ACC112 (cell line): ENCODE measurements around the gene ST6GAL1.

ENCODE experiments used
- H2AFZ ChIP-seq: fragments of 200-600 bp; sonication (generic); one replicate; pipeline ENCODE4 v1.6.0; 2017; ENCODE audit warnings: antibody characterized with exemption, low read length; ENCODE audit not compliant: unreplicated experiment
- H3K27ac ChIP-seq: fragments of 200-600 bp; sonication (generic); 2 replicates; pipeline ENCODE4 v1.5.1; 2014; ENCODE audit warnings: low read depth, mild to moderate bottlenecking, antibody characterized with exemption, low read length, moderate library complexity
- H3K27me3 ChIP-seq: fragments of 200-600 bp; sonication (generic); 2 replicates; pipeline ENCODE4 v1.6.1; 2014; ENCODE audit warnings: mild to moderate bottlenecking, antibody characterized with exemption, low read length, moderate library complexity, mixed read lengths; ENCODE audit not compliant: insufficient read depth
- H3K36me3 ChIP-seq: fragments of 200-600 bp; sonication (generic); 2 replicates; pipeline ENCODE4 v1.6.1; 2016; ENCODE audit warnings: mild to moderate bottlenecking, antibody characterized with exemption, low read length, moderate library complexity, mixed read lengths; ENCODE audit not compliant: insufficient read depth
- H3K4me1 ChIP-seq: fragments of 200-600 bp; sonication (generic); one replicate; pipeline ENCODE4 v1.6.1; 2016; ENCODE audit warnings: low read length, mixed read lengths; ENCODE audit not compliant: insufficient read depth, unreplicated experiment, control insufficient read depth
- H3K4me3 ChIP-seq: fragments of 200-600 bp; sonication (generic); 2 replicates; pipeline ENCODE4 v1.5.1; 2014; ENCODE audit warnings: mild to moderate bottlenecking, low read depth, low read length
- H3K79me2 ChIP-seq: fragments of 200-600 bp; sonication (generic); one replicate; pipeline ENCODE4 v1.6.0; 2016; ENCODE audit warnings: low read length; ENCODE audit not compliant: control insufficient read depth, unreplicated experiment, insufficient read depth

Gene ST6GAL1

DNA sequence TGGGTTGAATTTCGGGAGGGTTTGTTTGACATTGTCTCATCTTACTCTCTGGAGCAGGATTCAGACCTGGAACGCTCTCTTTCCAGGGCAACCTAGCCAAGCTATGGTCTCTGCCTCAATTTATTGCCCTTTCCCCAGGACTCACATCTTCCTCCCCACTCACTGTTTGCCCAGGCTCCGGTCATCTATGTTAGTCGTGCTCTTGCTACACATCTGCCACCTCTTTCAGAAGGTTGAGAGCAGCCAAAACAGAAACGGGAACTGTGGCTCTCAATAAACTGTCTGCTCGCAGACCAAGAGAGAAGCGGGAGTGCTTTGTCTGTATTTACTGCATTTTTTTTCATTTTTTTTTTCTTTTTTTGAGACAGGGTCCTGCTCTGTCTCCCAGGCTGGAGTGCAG lies 81.6 kb downstream of the ST6GAL1 start:
- H3K36me3 ChIP-seq, result no peaks in the 10 kb centered on the region
- no peaks in the 10 kb centered on the region for H3K27me3 ChIP-seq
- no peaks in the 10 kb centered on the region for H3K79me2 ChIP-seq
- no peak overlapping the region for H3K27ac ChIP-seq
- no peak overlapping the region for H3K4me3 ChIP-seq
- no peak overlapping the region for H2AFZ ChIP-seq
- peaks cover 14% of the 10 kb centered on the region for H3K4me1 ChIP-seq

DNA sequence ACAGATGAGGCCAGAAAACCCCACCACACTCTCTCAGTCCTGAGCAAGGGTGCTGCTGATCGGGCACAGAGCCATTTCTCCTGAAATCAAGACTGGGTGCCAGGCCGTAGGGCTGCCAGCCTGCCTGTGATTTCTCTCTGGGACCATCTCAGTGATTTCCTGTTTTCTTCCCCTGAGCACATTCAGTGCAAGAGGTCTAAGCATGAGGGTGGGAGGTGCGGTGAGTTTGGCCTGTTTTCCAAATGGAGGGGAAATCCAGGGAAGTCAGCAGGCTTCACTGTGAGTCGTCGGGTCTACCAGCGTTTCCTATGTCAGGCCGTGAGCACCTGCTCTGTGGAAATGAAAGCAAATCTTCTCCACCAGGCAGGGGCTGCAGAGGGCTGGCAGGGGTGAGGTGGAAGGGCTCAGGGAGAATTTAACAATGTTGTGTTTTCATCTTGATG lies 82.3 kb downstream of the ST6GAL1 start:
- Histone ChIP-seq H2AFZ (no peak overlapping the region), H3K4me3 (peak overlapping the region; percentile 17; the same call in 1 of the 2 replicates), H3K36me3 (no peaks in the 10 kb centered on the region), H3K27me3 (no peaks in the 10 kb centered on the region), H3K27ac (no peak overlapping the region), H3K79me2 (no peaks in the 10 kb centered on the region), H3K4me1 (peaks cover 14% of the 10 kb centered on the region)

DNA sequence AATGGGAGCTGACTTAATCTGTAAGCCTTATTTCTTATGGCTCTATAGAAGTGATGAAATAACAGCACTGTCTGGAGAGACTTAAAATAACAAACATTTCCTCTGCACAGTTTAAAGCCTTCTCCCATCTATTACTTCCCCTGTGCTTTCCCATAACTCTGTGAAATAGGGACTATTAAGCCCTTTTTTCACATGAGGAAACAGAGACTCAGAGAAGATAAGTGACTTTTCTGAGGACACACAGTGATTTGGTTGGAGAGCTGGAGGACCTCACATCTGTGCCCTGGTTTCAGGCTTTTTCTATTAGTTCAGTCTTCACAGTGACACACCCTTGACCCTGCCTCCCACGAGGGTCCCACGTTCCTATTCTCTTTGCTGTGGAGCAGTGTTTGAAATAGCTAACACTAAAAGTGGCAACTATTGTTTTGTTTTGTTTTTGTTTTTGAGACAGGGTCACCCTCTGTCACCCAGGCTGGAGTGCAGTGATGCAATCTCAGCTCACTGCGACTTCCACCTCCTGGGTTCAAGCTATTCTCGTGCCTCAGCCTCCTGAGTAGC lies 82.9 kb downstream of the ST6GAL1 start:
- H3K27ac ChIP-seq, result no peak overlapping the region
- no peak overlapping the region for H3K4me3 ChIP-seq
- H3K27me3 ChIP-seq, result no peaks in the 10 kb centered on the region
- peaks cover 14% of the 10 kb centered on the region for H3K4me1 ChIP-seq
- no peaks in the 10 kb centered on the region for H3K79me2 ChIP-seq
- H3K36me3 ChIP-seq, result no peaks in the 10 kb centered on the region
- H2AFZ ChIP-seq, result no peak overlapping the region

DNA sequence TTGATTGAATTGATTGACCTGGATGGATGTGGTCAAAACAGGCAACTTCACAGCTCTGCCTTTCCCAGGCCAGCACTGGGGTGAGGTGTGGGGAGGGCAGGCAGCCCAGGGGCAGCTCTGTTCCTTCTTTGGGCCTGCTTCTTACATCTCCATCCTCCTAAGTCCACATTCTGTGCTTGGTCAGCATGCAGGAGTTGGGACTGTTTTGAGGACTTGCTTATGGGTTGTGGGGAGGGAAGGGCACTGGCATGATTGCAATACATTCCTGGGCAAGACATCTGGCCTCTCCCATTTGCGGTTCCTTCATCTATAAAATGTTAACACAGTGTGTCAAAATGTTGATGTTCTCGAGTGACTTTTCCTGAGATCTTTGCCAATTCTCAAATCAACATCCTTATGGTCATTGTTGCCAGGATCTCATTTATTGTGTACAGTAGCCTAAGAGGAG lies 84.1 kb downstream of the ST6GAL1 start:
- no peaks in the 10 kb centered on the region for H3K36me3 ChIP-seq

DNA sequence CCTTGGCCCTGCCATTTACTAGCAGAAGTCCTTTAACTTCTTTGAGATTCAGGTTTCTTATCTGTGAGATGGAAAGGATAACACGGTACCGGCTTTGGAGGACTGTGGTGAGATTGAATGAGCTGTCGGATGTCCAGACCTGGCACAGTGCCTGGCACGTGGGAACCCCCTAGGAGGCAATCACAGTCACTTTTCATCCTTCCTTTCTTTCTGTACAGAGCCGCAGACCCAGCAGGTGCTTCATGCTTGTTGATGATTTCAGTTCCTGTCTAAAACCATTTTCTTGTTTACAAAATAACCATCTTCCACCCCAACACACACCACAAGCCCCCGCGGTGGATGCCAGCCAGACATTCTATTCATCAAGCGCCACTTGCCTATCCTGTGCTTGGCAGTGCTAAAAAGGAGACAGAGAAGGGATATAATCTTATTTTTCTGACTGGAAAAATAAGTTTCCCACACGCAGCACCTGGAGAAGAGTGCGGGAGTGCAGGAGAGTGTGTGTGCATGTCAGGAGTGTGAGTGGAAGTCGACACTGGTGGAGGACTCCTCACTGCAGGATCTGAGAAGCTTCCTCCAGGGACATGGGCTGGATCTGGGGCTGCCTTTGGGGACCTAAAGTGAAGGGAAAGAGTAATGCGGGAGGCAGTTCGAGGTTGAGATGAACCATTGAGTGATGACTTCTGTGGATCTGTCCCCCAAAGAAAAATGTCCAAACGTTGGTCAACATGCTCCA lies 85.7 kb downstream of the ST6GAL1 start:
- H3K36me3 ChIP-seq, result no peaks in the 10 kb centered on the region
- peaks cover 14% of the 10 kb centered on the region for H3K4me1 ChIP-seq
- no peak overlapping the region for H2AFZ ChIP-seq
- no peak overlapping the region for H3K4me3 ChIP-seq
- no peak overlapping the region for H3K27ac ChIP-seq
- H3K27me3 ChIP-seq, result no peaks in the 10 kb centered on the region
- H3K79me2 ChIP-seq, result no peaks in the 10 kb centered on the region

More for the DNA sequence above, 84.1 kb downstream of the ST6GAL1 start:
- Histone ChIP-seq H3K4me3 (no peak overlapping the region), H3K27ac (no peak overlapping the region), H3K79me2 (no peaks in the 10 kb centered on the region), H3K4me1 (peaks cover 14% of the 10 kb centered on the region), H2AFZ (no peak overlapping the region), H3K27me3 (no peaks in the 10 kb centered on the region)

DNA sequence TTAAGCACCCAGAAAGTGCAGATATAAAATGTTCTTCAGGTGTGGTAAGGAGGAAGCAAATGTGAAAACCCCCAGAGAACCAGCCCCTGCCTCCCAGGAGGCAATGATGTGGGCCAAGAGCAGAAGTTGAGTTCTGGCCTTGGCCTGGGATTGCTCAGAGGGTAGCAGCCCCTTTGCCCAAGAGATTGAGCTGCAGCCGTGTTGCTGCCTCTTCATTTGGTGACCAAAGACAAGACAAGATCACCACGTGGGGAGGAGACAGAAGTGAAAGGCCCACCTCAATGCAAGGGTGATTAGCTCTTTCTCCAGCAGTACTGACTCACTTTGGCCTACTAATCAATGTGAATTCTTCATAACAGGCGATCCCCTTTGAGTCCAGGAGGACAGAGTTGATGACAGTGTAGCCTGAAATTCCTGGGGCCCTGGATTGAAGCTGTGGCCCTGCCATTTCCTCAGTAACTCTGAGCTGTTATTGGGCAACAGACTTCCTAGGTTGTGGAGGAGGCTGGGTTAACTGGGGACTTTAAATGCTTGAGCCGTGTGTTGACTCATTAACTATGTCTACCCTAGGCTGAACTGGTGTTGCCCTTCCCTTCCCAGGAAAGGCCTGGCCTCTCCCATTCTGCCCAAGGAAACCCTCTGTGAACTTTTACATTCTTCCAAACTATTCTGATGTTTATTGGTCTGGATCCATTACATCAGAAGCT lies 86.5 kb downstream of the ST6GAL1 start:
- no peak overlapping the region for H2AFZ ChIP-seq
- H3K4me3 ChIP-seq, result no peak overlapping the region
- H3K79me2 ChIP-seq, result no peaks in the 10 kb centered on the region
- peaks cover 14% of the 10 kb centered on the region for H3K4me1 ChIP-seq
- H3K27ac ChIP-seq, result no peak overlapping the region
- H3K36me3 ChIP-seq, result no peaks in the 10 kb centered on the region
- no peaks in the 10 kb centered on the region for H3K27me3 ChIP-seq

DNA sequence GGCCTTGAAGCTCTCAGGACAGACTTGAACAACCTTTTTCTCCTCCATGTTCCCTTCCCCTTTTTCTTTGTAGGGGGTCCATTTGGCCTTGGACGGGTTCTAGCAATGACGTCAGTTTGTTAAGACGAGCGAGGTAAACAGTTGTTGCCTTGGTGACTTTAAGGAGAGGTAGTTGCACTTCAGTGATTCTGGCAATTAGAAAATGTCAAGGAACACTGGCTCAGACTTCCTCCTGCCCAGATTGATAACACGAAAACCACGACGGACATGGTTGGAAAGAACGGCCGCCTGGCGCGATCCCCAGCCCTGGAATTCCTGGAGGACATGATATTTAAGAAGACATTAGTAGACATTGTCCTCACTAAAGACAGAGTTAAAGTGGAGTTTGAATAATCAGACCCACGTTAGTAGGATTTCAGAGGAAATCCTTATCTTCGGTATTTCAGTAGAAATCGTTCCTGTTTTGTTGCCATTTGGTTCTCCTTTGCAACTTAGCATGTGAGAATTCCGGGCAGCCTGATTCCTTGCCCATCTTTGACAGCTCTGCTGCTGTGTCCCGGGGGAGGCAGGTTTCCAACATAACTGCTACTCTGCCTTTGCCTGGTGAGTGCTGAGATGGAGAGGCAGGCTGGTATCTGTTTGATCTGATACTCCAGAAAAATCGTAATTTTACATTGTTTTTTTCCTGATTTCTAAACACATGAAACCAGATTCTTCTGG lies 87.3 kb downstream of the ST6GAL1 start:
- no peaks in the 10 kb centered on the region for H3K79me2 ChIP-seq
- H3K4me1 ChIP-seq, result peaks cover 11% of the 10 kb centered on the region

DNA sequence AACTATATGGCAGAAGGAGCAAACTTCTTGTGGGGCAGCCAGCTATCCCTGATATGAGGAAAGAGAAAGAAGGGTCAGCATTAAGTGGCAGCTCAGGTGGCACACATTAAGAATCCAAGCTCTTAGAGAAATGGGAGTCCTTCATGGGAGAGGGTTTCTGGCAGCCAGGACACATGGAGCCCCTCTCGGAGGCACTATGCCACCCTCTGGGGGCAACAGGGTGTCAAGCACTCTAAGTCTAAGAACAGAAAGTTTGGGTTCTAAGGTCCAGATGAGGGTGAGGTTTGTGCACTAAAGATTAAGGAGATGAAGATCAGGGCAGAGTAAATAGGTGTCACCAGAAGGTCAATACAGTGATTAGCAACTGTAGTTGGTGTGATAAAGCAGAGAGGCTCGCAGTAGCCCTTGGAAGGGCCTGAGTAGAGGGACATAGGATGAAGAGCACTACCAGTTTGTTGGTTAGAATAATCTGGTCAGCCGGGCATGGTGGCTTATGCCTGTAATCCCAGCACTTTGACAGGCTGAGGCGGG lies 89.3 kb downstream of the ST6GAL1 start:
- Histone ChIP-seq H3K4me3 (no peak overlapping the region), H3K36me3 (no peaks in the 10 kb centered on the region), H3K27me3 (no peaks in the 10 kb centered on the region), H2AFZ (no peak overlapping the region), H3K27ac (no peak overlapping the region), H3K4me1 (peaks cover 3% of the 10 kb centered on the region), H3K79me2 (no peaks in the 10 kb centered on the region)

More for the DNA sequence above, 87.3 kb downstream of the ST6GAL1 start:
- Histone ChIP-seq H3K36me3 (no peaks in the 10 kb centered on the region), H2AFZ (no peak overlapping the region), H3K27me3 (no peaks in the 10 kb centered on the region), H3K4me3 (no peak overlapping the region), H3K27ac (no peak overlapping the region)

DNA sequence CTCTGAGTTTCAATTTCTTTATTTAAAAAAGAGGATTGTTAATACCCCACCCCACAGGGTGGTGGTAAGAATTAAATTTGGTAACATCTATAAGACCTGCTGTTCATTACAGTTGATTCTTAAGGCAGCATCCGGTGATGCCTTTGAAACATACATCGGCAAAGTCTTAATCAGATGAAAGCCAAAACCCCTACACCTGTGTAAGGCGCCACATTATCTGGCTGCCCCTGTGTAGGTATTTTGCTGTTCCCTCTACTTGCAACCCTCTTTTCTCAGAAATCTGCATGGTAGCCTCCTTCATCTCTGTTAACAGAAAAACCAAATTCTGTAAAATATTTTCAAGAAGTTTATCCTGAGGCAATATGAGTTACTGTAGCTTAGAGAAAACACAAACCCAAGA lies 90.0 kb downstream of the ST6GAL1 start:
- no peak overlapping the region for H3K27ac ChIP-seq
- H3K4me1 ChIP-seq, result peaks cover 3% of the 10 kb centered on the region
- no peak overlapping the region for H3K4me3 ChIP-seq
- H3K27me3 ChIP-seq, result no peaks in the 10 kb centered on the region
- H3K36me3 ChIP-seq, result no peaks in the 10 kb centered on the region
- no peaks in the 10 kb centered on the region for H3K79me2 ChIP-seq
- H2AFZ ChIP-seq, result no peak overlapping the region

DNA sequence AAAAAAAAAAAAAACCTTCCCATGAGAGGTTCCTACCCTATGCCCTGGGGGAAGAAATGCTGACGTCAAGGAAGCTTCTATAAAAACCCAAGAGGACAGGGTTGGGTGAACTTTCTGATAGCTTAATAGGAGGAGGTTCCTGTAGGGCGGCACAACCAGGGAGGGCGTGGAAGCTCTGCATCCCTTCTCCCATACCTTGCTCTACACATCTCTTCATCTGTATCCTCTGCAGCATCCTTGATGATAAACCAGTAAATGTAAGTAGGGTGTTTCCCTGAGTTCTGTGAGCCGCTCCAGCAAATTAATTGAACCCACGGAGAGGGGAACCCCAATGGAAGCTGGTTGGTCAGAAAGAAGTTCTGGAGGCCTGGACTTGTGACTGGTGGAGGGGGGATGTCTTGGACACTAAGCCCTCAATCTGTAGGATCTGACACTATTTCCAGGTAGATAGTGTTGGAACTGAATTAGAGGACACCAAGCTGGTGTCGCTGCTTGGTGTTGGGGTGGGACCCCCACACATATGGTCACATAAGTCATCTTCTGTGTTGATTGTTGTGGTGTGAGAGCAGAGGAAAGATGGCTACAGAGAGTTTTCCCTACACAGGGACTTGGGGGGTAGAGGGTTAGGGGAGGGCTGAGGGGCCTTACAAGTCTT lies 91.5 kb downstream of the ST6GAL1 start:
- H3K4me3 ChIP-seq, result no peak overlapping the region
- no peak overlapping the region for H3K27ac ChIP-seq
- H3K27me3 ChIP-seq, result no peaks in the 10 kb centered on the region
- no peaks in the 10 kb centered on the region for H3K4me1 ChIP-seq
- no peak overlapping the region for H2AFZ ChIP-seq
- no peaks in the 10 kb centered on the region for H3K79me2 ChIP-seq
- H3K36me3 ChIP-seq, result no peaks in the 10 kb centered on the region
